Measurements from ENCODE around the gene ELL.
"Not testable (repeated sequence)": the region's sequence is repeated elsewhere in the genome, so short reads cannot be mapped to it uniquely, and the experiment has no call there.

ELL gene

GRCh38 chr19:18541992-18542940 is 20.4 kb upstream of the ELL start:
- ATAC-seq: peak; percentile 15
- TF ChIP-seq ZFP3 (CRISPR knock-in tag; IDR thresholded peaks at IDR 0.05): no peak
- TF ChIP-seq ZNF70 (CRISPR knock-in tag; IDR thresholded peaks at IDR 0.05): no peak
- no peak for TF ChIP-seq CSDC2 (CRISPR knock-in tag; IDR thresholded peaks at IDR 0.05)
- no peak for TF ChIP-seq POU6F1 (CRISPR knock-in tag; IDR thresholded peaks at IDR 0.05; ENCODE audit: borderline replicate concordance, low read depth)
- no peak for TF ChIP-seq ZNF8 (CRISPR knock-in tag; IDR thresholded peaks at IDR 0.05)
- TF ChIP-seq SNAI2 (CRISPR knock-in tag; IDR thresholded peaks at IDR 0.05): no peak
- no peak for TF ChIP-seq CSRNP3 (CRISPR knock-in tag; IDR thresholded peaks at IDR 0.05)
- TF ChIP-seq ZC3H10 (CRISPR knock-in tag; IDR thresholded peaks at IDR 0.05): no peak
- TF ChIP-seq ESRRG (CRISPR knock-in tag; IDR thresholded peaks at IDR 0.05): no peak
- no peak for TF ChIP-seq ARNTL (CRISPR knock-in tag; IDR thresholded peaks at IDR 0.05; ENCODE audit: borderline replicate concordance, low read depth)
- no peak for TF ChIP-seq TCF4 (CRISPR knock-in tag; IDR thresholded peaks at IDR 0.05; ENCODE audit: borderline replicate concordance)
- TF ChIP-seq ISL1 (CRISPR knock-in tag; IDR thresholded peaks at IDR 0.05): no peak
- TF ChIP-seq BACH2 (CRISPR knock-in tag; IDR thresholded peaks at IDR 0.05; ENCODE audit: borderline replicate concordance): no peak
- no peak for TF ChIP-seq PATZ1 (CRISPR knock-in tag; IDR thresholded peaks at IDR 0.05; ENCODE audit: borderline replicate concordance)

- TF ChIP-seq ZFP30 (CRISPR knock-in tag; IDR thresholded peaks at IDR 0.05) (no peak), OSR1 (CRISPR knock-in tag; IDR thresholded peaks at IDR 0.05) (no peak), CSDC2 (CRISPR knock-in tag; IDR thresholded peaks at IDR 0.05) (no peak), ZNF70 (CRISPR knock-in tag; IDR thresholded peaks at IDR 0.05) (no peak), ARNTL (CRISPR knock-in tag; IDR thresholded peaks at IDR 0.05; ENCODE audit: borderline replicate concordance, low read depth) (no peak), ESRRG (CRISPR knock-in tag; IDR thresholded peaks at IDR 0.05) (no peak), TCF4 (CRISPR knock-in tag; IDR thresholded peaks at IDR 0.05; ENCODE audit: borderline replicate concordance) (no peak), BACH2 (CRISPR knock-in tag; IDR thresholded peaks at IDR 0.05; ENCODE audit: borderline replicate concordance) (no peak), TOX (CRISPR knock-in tag; IDR thresholded peaks at IDR 0.05; ENCODE audit: borderline replicate concordance) (no peak), PATZ1 (CRISPR knock-in tag; IDR thresholded peaks at IDR 0.05; ENCODE audit: borderline replicate concordance) (no peak)
- ATAC-seq: no peak
Measured at GRCh38 chr19:18541258-18541991, 19.6 kb upstream of the ELL start.

- not testable (repeated sequence) for ATAC-seq
Measured at GRCh38 chr19:18540200-18540599, 18.3 kb upstream of the ELL start.

GRCh38 chr19:18539372-18539771 is 17.5 kb upstream of the ELL start:
- no peak for ATAC-seq
- TF ChIP-seq ZNF70 (CRISPR knock-in tag; IDR thresholded peaks at IDR 0.05) (no peak), RARB (CRISPR knock-in tag; IDR thresholded peaks at IDR 0.05) (no peak), PPARA (CRISPR knock-in tag; IDR thresholded peaks at IDR 0.05; ENCODE audit: borderline replicate concordance) (no peak), CSRNP3 (CRISPR knock-in tag; IDR thresholded peaks at IDR 0.05) (no peak), POU6F1 (CRISPR knock-in tag; IDR thresholded peaks at IDR 0.05; ENCODE audit: borderline replicate concordance, low read depth) (no peak), OSR1 (CRISPR knock-in tag; IDR thresholded peaks at IDR 0.05) (no peak)

Measured in SK-N-SH treated with all-trans-retinoic acid at 6 μM for 48 hours (cell line).